Forelimb muscle (tissue), 1 donor: ENCODE data around the gene RTN4RL2. TPM values are rescaled to one million over a fixed set of nuclear protein-coding genes. Genes with fewer than 3 reads are reported as not detected.

Source experiments
- DNase-seq: peaks from one replicate; pipeline ENCODE4 v3.0.0-alpha.2; 2013; ENCODE audit warnings: low read depth
- polyA plus RNA-seq: library from polyadenylated mRNA; unstranded; fragments of 120-200 nt; gene quantifications from one replicate; pipeline ENCODE4 v1.2.1, GENCODE V29; 2013; ENCODE audit not compliant: insufficient read length

Gene RTN4RL2
- polyA plus RNA-seq, 1 donor: 37.2 TPM

DNA sequence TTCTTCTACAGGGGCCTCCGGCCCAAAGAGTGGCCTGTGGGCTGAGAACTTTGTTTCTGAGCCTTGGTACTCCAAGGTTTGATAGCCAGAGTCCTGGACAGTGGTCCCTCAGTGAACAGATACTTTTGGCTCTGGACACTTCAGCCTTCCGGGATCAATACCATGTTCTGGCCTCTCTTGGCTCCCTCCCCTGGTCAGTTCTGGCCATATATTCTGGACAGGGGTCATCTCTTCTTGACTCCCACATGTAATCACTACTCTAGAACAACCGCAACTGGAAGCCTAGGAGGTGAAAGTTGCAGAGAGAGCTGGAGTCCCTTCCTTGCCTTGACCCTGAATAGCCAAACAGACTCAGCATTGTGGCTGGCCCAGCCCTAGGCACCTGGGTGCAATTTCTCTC, 2.3 kb downstream of the RTN4RL2 start:
- no peak for DNase-seq

- no peak for DNase-seq
These were observed 3.6 kb downstream of the RTN4RL2 start for GRCh38 chr11:57463671-57464538.

- no peak for DNase-seq
These were observed 4.3 kb downstream of the RTN4RL2 start for GRCh38 chr11:57464539-57465181.

GRCh38 chr11:57466680-57467079, 6.4 kb downstream of the RTN4RL2 start:
- DNase-seq: no peak

DNA sequence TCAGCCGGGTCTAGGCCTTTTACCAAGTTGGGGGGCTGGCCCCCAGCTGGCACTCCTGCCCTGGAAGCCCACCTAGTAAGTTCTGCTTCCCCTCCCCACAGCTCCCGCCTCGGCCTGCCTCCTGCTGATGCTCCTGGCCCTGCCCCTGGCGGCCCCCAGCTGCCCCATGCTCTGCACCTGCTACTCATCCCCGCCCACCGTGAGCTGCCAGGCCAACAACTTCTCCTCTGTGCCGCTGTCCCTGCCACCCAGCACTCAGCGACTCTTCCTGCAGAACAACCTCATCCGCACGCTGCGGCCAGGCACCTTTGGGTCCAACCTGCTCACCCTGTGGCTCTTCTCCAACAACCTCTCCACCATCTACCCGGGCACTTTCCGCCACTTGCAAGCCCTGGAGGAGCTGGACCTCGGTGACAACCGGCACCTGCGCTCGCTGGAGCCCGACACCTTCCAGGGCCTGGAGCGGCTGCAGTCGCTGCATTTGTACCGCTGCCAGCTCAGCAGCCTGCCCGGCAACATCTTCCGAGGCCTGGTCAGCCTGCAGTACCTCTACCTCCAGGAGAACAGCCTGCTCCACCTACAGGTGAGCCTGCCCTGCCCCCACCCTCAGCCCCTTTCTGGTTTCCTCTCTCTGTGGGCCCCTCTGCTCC, 7.3 kb downstream of the RTN4RL2 start:
- DNase-seq: no peak

DNA sequence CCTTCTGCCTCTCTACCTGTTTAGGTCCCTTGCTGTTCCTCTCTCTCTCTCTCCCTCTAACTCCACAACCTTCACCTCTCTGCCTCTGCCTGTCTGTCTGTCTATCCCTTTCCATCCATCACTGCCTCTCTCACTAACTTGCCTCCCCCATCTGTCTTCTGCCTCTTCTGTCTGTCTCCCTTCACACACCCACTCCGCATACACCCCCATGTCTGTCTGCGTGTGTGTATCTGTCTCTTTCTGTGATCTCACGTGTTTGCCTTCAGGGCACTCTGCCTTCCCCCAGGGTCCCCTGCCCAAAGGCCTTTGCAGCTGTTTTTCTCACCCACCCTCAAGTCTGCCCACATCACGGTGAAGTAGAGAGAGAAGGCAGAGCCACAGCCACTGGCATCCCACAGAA, 7.9 kb downstream of the RTN4RL2 start:
- no peak for DNase-seq

- DNase-seq: no peak
These were observed 8.9 kb downstream of the RTN4RL2 start for GRCh38 chr11:57469268-57469667.

- DNase-seq: no peak
These were observed 11.2 kb downstream of the RTN4RL2 start for GRCh38 chr11:57471496-57471895.

DNA sequence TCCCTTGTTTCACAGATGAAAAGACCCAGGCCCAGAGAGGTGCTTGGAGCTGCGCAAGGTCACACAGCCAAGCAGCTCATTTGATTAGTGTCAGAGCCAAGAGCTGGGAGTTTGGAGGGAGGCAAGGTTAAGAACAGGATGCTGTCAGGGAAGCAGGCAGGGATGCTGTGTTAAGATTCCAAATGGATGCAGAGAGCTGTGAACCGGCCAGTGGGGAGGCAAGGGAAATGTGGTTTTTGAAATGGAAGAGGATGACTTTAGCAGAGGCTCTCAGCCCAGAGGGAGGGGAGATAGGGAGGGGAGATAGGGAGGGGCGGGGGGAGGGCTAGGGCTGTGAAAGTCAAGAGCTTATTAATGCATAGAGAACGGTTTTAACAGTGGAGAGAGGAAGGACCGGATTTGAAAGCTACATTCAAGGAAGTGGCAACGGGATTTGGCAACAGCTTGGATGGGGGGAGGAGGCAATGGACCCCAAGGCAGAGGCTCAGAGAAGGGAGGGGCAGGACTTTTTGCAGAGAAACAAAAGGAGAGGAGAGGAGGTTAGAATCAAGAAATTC, 13.0 kb downstream of the RTN4RL2 start:
- no peak for DNase-seq

GRCh38 chr11:57474017-57474802, 13.9 kb downstream of the RTN4RL2 start:
- no peak for DNase-seq

DNA sequence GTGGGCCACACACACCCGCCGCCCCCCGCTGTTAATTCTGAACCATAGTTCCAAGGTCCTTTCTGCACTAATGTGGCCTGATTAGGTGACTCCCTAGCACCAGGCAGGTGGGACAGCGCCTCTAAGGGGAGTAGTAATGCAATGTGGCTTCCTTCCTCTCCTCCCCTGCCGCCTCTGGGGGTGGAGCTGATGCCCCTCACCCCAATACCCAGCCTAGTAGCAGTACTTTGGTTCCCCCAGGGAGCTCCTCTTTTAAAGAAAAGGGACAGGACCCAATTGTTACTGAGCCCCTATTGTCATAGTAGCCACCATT, 14.4 kb downstream of the RTN4RL2 start:
- no peak for DNase-seq

DNA sequence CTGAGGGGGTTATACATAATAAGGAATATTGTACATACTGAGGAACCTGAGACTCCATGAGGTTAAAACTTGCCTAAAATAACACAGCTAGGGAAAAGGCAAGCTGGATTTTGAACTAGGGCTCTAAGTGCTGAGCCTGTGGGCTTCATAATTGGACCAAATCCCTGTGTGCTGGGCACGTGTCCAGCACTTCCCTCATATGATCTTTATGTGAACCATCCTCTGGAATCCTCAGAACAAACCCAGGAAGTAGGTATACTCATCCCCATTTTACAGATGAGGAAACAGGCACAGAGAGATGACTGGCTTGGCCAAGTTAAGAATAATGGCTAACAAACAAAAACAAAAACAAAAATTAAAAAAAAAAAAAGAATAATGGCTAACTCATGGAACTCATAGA, 14.9 kb downstream of the RTN4RL2 start:
- DNase-seq: no peak

GRCh38 chr11:57475671-57476046, 15.3 kb downstream of the RTN4RL2 start:
- DNase-seq: no peak

- DNase-seq: no peak
These were observed 15.9 kb downstream of the RTN4RL2 start for GRCh38 chr11:57476047-57476756.

DNA sequence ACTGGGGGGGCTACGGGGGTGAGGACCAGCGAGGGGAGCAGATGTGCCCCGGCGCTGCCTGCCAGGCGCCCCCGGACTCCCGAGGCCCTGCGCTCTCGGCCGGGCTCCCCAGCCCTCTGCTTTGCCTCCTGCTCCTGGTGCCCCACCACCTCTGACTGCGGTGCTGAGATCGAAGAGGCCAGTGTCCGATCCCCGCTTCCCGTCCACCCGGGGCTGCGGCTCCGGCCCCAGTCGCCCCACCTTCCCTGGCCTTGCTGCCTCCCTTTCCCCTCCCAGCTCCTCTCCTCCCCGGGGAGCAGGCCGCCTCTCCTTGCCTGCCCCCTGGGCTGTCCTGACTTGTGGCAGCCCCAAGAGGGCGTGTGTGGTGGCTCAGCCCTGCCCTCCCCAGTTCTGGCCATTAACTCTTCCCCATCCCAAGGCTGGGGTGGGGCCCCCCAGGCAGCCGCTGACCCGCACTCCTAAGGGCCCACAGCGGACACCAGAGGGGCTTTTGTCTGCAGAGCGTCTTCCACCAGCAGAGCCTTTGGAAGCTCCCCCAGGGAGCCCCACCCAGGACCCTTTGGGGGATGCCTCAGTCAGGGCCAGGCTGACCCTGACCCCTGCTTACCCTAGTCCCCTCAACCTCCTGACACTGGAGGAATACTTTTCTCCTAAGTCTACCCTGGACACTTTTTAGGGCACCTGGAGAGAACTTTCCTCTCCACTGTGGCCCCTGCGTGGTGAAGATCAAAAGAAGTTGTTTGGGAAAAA, 16.6 kb downstream of the RTN4RL2 start:
- no peak for DNase-seq

GRCh38 chr11:57477507-57478189, 17.3 kb downstream of the RTN4RL2 start:
- DNase-seq: no peak

GRCh38 chr11:57479021-57479663, 18.8 kb downstream of the RTN4RL2 start:
- no peak for DNase-seq

GRCh38 chr11:57479911-57480310, 19.6 kb downstream of the RTN4RL2 start:
- no peak for DNase-seq

DNA sequence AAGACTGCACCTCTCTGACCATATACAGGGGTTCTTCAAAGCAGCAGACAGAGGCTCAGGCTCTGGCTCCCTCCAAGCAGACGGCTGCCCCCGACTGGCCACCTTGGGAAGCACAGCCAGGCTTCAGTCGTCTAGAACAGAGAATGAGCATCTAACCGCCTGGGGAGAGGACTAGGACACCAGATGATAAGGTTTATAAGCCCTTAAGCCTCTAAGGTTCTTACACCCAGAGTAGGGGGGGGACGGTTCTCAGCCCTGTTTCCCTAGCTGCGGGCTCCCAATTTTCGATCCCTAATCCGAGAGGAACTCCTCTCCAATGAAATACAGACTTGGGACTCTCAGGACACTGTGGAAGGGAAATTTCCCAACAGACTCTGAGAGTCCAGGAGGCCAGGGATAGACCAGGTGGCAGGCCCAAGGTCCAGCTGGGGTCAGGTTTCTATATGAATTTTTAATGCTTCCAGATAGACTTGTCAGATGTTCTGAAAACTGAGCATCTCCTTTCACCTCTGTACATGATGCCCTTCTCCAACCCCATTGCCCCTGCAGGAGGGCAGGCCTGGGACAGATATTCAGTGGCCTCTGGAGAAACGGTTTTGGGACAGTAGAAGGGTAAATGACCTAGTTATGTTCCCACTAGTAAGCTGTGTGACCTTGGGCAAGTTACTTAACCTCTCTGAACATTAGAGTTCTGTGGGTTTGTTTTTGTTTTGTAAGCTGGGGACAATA, 20.2 kb downstream of the RTN4RL2 start:
- no peak for DNase-seq
